Measurements from ENCODE around the gene QRFPR. TPM values are rescaled to one million over a fixed set of nuclear protein-coding genes. Genes with fewer than 3 reads are reported as not detected.

Gene QRFPR
- total RNA-seq, result 0.17 and 0.68 TPM in 2 replicates
- not detected in 2 replicates for polyA plus RNA-seq

DNA sequence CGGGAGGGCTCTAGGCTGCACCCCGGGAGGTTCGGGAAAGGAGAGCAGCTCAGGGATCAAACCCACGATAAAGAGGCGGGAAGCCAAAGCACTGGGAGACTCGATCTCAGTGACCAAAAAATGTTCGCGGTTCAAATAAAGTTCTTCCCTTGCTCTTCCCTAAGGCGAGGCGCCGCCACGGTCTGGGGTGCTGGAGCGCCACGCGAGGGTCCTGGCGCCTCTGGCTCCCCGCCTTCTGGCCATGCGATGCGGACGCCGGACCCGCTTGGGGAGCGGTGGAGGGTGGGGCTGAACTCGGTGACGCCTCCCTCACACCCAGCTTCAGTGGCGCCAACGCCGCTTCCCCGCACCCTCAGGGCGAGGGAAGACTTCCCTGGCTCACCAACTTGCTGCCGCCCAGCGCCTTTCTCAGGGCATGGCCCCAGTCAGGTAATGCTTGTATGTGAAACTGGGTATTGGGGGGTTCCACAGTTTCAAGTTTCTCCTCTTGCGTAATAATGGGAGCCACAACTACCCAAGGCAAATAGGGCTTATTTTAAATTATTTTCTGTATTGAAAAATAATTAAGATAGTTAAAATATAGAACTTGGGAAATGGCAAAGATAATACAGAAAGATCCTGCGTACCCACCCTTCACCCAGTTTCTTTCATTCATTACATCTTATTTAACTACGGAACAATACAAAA, at the start of gene QRFPR:
Gene QRFPR (minus strand): TSS at position 243 of the 687 bp plus-strand sequence. CDS start 371 bp downstream, outside the sequence.
- no peak within 1 kb of the TSS for H3K27ac ChIP-seq
- peak; percentile 13 for DNase-seq (ENCODE audit: low spot score)

DNA sequence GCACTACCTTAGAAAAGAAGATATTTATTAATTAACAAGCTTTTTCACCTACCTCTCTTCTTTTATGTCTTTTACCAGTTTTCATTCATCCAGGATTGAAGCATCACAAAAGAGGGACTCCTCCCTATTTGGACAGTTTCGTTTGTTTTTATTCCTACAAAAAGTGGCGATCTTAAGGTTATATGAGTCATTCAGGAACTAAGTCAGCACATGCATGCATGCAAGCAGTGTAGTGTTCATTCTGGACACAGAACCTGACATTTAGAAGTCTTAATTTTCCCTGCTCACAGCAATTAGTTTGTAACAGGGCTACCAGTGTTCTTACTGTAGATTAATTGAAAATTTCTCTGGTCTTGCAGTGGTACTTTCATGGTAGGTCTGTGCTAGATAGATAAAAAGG, 47.9 kb upstream of the QRFPR start:
- H3K79me2 ChIP-seq, result no peaks in the 10 kb centered on the region
- TF ChIP-seq, protein P1, sequence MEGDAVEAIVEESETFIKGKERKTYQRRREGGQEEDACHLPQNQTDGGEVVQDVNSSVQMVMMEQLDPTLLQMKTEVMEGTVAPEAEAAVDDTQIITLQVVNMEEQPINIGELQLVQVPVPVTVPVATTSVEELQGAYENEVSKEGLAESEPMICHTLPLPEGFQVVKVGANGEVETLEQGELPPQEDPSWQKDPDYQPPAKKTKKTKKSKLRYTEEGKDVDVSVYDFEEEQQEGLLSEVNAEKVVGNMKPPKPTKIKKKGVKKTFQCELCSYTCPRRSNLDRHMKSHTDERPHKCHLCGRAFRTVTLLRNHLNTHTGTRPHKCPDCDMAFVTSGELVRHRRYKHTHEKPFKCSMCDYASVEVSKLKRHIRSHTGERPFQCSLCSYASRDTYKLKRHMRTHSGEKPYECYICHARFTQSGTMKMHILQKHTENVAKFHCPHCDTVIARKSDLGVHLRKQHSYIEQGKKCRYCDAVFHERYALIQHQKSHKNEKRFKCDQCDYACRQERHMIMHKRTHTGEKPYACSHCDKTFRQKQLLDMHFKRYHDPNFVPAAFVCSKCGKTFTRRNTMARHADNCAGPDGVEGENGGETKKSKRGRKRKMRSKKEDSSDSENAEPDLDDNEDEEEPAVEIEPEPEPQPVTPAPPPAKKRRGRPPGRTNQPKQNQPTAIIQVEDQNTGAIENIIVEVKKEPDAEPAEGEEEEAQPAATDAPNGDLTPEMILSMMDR (IDR thresholded peaks at IDR 0.05; ENCODE audit: poor library complexity), result no peak
- TF ChIP-seq EZH2phosphoT487 (IDR thresholded peaks at IDR 0.05; ENCODE audit: low read depth, severe bottlenecking, unreplicated experiment) (no peak), EZH2 (IDR thresholded peaks at IDR 0.05; ENCODE audit: borderline replicate concordance) (no peak)
- no peak overlapping the region for H3K27ac ChIP-seq
- H2AFZ ChIP-seq, result no peak overlapping the region
- no peak for DNase-seq (ENCODE audit: low spot score)
- no peaks in the 10 kb centered on the region for H3K9me2 ChIP-seq (replicated peaks; ENCODE audit: insufficient read depth)
- H3K36me3 ChIP-seq (replicated peaks; ENCODE audit: insufficient read depth, low read depth), result no peaks in the 10 kb centered on the region
- no peak overlapping the region for H3K4me3 ChIP-seq
- no peaks in the 10 kb centered on the region for H3K27me3 ChIP-seq
- 57% methylated on average over 2 of the region's 2 CpGs for WGBS (ENCODE audit: low lambda C conversion rate, missing lambda C conversion rate)
- H3K4me1 ChIP-seq (ENCODE audit: insufficient read depth), result no peaks in the 10 kb centered on the region
- no peaks in the 10 kb centered on the region for H3K9me3 ChIP-seq (ENCODE audit: low read depth)
- H4K20me1 ChIP-seq (ENCODE audit: insufficient read depth, poor library complexity, severe bottlenecking), result no peaks in the 10 kb centered on the region
- H3K4me2 ChIP-seq, result no peak overlapping the region

More for the DNA sequence above, at the start of gene QRFPR:
- 9% methylated on average over 35 of the region's 35 CpGs for WGBS (ENCODE audit: low lambda C conversion rate, missing lambda C conversion rate)
- Histone ChIP-seq H3K79me2 (no peaks in the 10 kb centered on the region), H2AFZ (peak within 1 kb of the TSS; percentile 66), H3K4me3 (peak within 1 kb of the TSS; percentile 39), H3K36me3 (replicated peaks; ENCODE audit: insufficient read depth, low read depth) (no peaks in the 10 kb centered on the region), H4K20me1 (ENCODE audit: insufficient read depth, poor library complexity, severe bottlenecking) (no peaks in the 10 kb centered on the region), H3K4me1 (ENCODE audit: insufficient read depth) (peaks cover 6% of the 10 kb centered on the region), H3K9me3 (ENCODE audit: low read depth) (no peaks in the 10 kb centered on the region), H3K27me3 (peaks cover 84% of the 10 kb centered on the region), H3K4me2 (peak within 1 kb of the TSS; percentile 94), H3K9me2 (replicated peaks; ENCODE audit: insufficient read depth) (no peaks in the 10 kb centered on the region)
- no peak for TF ChIP-seq EZH2phosphoT487 (IDR thresholded peaks at IDR 0.05; ENCODE audit: low read depth, severe bottlenecking, unreplicated experiment)
- TF ChIP-seq, protein P1 (IDR thresholded peaks at IDR 0.05; ENCODE audit: poor library complexity), result no peak

DNA sequence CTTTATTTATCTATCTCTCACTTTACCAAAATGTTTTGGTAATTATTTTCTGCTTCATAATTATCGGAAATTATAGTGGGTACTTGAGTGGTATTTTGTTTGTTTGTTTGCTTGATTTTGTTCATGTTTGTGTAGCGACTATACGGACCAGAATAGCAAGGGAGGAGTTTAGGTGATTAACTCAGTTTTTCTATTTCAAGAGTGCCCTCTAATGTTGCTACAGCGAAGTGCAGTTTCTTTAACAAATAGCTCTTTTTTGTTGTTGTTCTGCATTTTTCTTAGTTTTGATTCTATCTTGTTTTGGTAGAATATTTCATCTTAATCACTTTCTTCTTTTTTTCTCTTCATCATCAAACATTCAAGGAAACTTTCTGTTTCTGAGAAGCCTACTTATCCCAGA, 40.8 kb upstream of the QRFPR start:
- no peaks in the 10 kb centered on the region for H3K9me3 ChIP-seq (ENCODE audit: low read depth)
- no peaks in the 10 kb centered on the region for H3K9me2 ChIP-seq (replicated peaks; ENCODE audit: insufficient read depth)
- no peak for DNase-seq (ENCODE audit: low spot score)
- no peak overlapping the region for H3K4me3 ChIP-seq
- no peaks in the 10 kb centered on the region for H3K4me1 ChIP-seq (ENCODE audit: insufficient read depth)
- H2AFZ ChIP-seq, result no peak overlapping the region
- no peaks in the 10 kb centered on the region for H3K36me3 ChIP-seq (replicated peaks; ENCODE audit: insufficient read depth, low read depth)
- H3K27ac ChIP-seq, result no peak overlapping the region
- H3K4me2 ChIP-seq, result no peak overlapping the region
- no peaks in the 10 kb centered on the region for H3K27me3 ChIP-seq
- no peaks in the 10 kb centered on the region for H3K79me2 ChIP-seq
- WGBS (ENCODE audit: low lambda C conversion rate, missing lambda C conversion rate), result 57% methylated on average over 4 of the region's 4 CpGs
- no peaks in the 10 kb centered on the region for H4K20me1 ChIP-seq (ENCODE audit: insufficient read depth, poor library complexity, severe bottlenecking)
- TF ChIP-seq EZH2phosphoT487 (IDR thresholded peaks at IDR 0.05; ENCODE audit: low read depth, severe bottlenecking, unreplicated experiment), result no peak
- TF ChIP-seq, protein P1 (IDR thresholded peaks at IDR 0.05; ENCODE audit: poor library complexity), result peak; percentile 33
